NCI-H524 treated with DMSO at 0.1 percent for 48 hours (cell line): ENCODE measurements around the gene IZUMO4.
A peak's percentile ranks its signal among the peaks of the same experiment; 100 is the strongest.

Source experiments
- DNase-seq: peaks from one replicate; lab custom pipeline; 2025; lab: John Stamatoyannopoulos, UW

The IZUMO4 gene

GRCh38 chr19:2096480-2097202 lies at the start of gene IZUMO4:
IZUMO4 (plus strand) TSS chr19:2096915; CDS start chr19:2096946, 31 bp downstream.
- peak; percentile 80 for DNase-seq

- no peak for DNase-seq
These were observed 49.7 kb upstream of the IZUMO4 start for GRCh38 chr19:2047076-2047448.

- no peak for DNase-seq
These were observed 49.1 kb upstream of the IZUMO4 start for GRCh38 chr19:2047449-2048103.

GRCh38 chr19:2048104-2048958 lies 48.4 kb upstream of the IZUMO4 start:
- DNase-seq = no peak

GRCh38 chr19:2048959-2049740 lies 47.6 kb upstream of the IZUMO4 start:
- DNase-seq = no peak

- no peak for DNase-seq
These were observed 46.9 kb upstream of the IZUMO4 start for GRCh38 chr19:2049741-2050348.

GRCh38 chr19:2050349-2050990 lies 46.2 kb upstream of the IZUMO4 start:
- no peak for DNase-seq

GRCh38 chr19:2050991-2051772 lies 45.5 kb upstream of the IZUMO4 start, which contains the start of gene MKNK2:
MKNK2 (minus strand) TSS chr19:2051244; CDS start chr19:2050851, 393 bp downstream.
- no peak for DNase-seq

GRCh38 chr19:2051773-2052704 lies 44.7 kb upstream of the IZUMO4 start:
- no peak for DNase-seq

- no peak for DNase-seq
These were observed 42.9 kb upstream of the IZUMO4 start for GRCh38 chr19:2053601-2054389.

GRCh38 chr19:2054763-2055162 lies 42.0 kb upstream of the IZUMO4 start:
- DNase-seq = no peak

- DNase-seq = no peak
These were observed 40.5 kb upstream of the IZUMO4 start for GRCh38 chr19:2055931-2056836.

GRCh38 chr19:2056837-2057192 lies 39.9 kb upstream of the IZUMO4 start:
- no peak for DNase-seq

GRCh38 chr19:2057484-2058469 lies 38.9 kb upstream of the IZUMO4 start:
- DNase-seq = no peak

GRCh38 chr19:2058570-2059421 lies 37.9 kb upstream of the IZUMO4 start:
- no peak for DNase-seq
